Measurements from ENCODE around the gene JMJD4.

The JMJD4 gene

GRCh38 chr1:227734856-227735538 lies at the start of gene JMJD4, which contains the start of gene SNAP47:
Gene JMJD4 (minus strand): TSS chr1:227735302. CDS start chr1:227735273, 29 bp downstream.
Gene SNAP47 (plus strand): TSS chr1:227735435. CDS start chr1:227747737, 12,302 bp downstream.
- DNase-seq = no peak

GRCh38 chr1:227782226-227782625 lies 47.1 kb upstream of the JMJD4 start:
- no peak for DNase-seq

- no peak for DNase-seq
Observed at GRCh38 chr1:227781314-227781930, 46.3 kb upstream of the JMJD4 start.

GRCh38 chr1:227780101-227781044 lies 45.3 kb upstream of the JMJD4 start:
- no peak for DNase-seq

GRCh38 chr1:227779685-227780084 lies 44.6 kb upstream of the JMJD4 start:
- no peak for DNase-seq

- no peak for DNase-seq
Observed at GRCh38 chr1:227779021-227779441, 43.9 kb upstream of the JMJD4 start.

GRCh38 chr1:227778401-227778947 lies 43.4 kb upstream of the JMJD4 start:
- no peak for DNase-seq

- DNase-seq = no peak
Observed at GRCh38 chr1:227777646-227778045, 42.5 kb upstream of the JMJD4 start.

- DNase-seq = no peak
Observed at GRCh38 chr1:227777156-227777555, 42.1 kb upstream of the JMJD4 start.

- no peak for DNase-seq
Observed at GRCh38 chr1:227776331-227776771, 41.2 kb upstream of the JMJD4 start.

GRCh38 chr1:227775841-227776240 lies 40.7 kb upstream of the JMJD4 start:
- DNase-seq = no peak

GRCh38 chr1:227774821-227775661 lies 39.9 kb upstream of the JMJD4 start:
- DNase-seq = no peak

GRCh38 chr1:227774051-227774731 lies 39.1 kb upstream of the JMJD4 start:
- no peak for DNase-seq

- no peak for DNase-seq
Observed at GRCh38 chr1:227773558-227773957, 38.5 kb upstream of the JMJD4 start.

- DNase-seq = no peak
Observed at GRCh38 chr1:227771771-227772170, 36.7 kb upstream of the JMJD4 start.

GRCh38 chr1:227771326-227771725 lies 36.2 kb upstream of the JMJD4 start:
- DNase-seq = no peak

GRCh38 chr1:227770812-227771211 lies 35.7 kb upstream of the JMJD4 start:
- DNase-seq = no peak

GRCh38 chr1:227769936-227770494 lies 34.9 kb upstream of the JMJD4 start:
- no peak for DNase-seq

- no peak for DNase-seq
Observed at GRCh38 chr1:227769047-227769935, 34.2 kb upstream of the JMJD4 start.

- DNase-seq = no peak
Observed at GRCh38 chr1:227768640-227769039, 33.5 kb upstream of the JMJD4 start.

Measured in NCI-H187 treated with DMSO at 0.1 percent for 48 hours (cell line).